Eye (tissue), 1 donor: Measurements from ENCODE around the gene SLC25A47.

Source experiments
- DNase-seq: peaks from one replicate; pipeline ENCODE4 v3.0.0-alpha.2; 2015

Gene SLC25A47

DNA sequence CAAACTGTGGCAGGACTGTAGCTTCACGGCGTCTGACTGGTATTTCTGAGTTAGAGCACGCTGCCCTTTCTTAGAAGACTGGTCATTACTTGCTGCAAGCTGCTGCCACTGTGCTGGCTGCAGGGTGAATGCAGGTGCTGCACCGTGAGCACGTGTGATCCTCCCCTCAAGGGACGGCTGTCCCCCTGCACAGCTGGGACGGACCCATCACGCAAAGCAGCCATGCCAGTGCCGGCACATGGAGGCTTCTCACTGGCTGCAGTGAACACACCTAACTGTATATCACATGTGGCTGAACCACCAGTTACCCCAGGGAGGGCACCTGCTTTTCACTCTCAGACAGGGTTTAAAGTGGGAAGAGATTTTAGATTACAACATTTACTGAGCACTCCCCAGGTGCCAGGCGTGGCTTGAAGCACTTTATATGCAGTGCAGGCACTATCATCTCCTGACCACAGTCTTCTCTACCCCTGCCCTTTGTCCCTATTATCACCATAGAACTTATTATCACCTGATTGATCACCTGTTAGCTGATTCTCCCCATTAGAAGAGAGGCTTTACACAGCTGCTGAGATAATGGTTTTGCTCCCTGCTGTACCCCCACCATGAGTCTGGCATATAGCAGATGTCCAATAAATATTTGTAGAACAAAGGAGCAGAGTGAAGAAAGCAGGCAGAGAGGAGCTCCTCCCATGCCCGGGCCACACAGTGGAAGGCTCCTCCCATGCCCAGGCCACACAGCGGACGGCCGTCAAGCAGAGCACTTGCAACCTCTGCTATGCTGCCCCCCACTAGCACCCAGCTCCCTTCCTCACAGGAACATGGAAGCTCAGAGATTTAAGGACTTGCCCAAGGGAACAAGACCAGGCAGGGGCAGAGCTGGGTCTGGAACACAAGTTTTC lies 25.9 kb downstream of the SLC25A47 start:
- peak; percentile 12 for DNase-seq

DNA sequence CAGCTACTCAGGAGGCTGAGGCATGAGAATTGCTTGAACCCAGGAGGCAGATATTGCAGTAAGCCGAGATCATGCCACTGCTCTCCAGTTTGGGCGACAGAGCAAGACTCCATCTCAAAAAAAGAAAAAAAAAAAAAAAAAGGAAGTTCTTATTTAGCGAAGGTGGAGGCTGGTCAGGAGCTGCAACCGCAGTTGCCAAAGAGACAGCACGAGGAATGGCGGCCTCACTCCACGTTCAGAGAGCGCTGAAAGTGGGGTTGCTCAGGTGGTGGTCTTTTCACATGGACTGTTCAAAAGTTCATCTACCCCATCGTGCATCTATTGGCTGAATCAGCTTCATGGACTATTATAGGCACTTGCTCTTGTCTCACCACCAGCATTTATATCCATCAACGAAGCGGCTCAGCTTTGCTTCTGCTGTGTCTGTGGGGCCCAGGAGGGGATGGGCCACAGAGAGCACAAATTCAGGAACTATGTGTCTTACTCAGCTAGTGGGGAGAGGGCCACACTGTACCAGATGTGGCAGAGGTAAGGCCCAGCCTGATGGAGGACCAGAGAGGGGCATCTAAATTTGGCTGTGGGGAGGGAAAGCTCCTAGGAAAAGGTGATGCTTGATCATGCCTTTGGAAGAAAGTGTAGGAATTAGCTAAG lies 27.3 kb downstream of the SLC25A47 start:
- DNase-seq: no peak

- DNase-seq: no peak
Observed at GRCh38 chr14:100350986-100351385, 27.8 kb downstream of the SLC25A47 start.

DNA sequence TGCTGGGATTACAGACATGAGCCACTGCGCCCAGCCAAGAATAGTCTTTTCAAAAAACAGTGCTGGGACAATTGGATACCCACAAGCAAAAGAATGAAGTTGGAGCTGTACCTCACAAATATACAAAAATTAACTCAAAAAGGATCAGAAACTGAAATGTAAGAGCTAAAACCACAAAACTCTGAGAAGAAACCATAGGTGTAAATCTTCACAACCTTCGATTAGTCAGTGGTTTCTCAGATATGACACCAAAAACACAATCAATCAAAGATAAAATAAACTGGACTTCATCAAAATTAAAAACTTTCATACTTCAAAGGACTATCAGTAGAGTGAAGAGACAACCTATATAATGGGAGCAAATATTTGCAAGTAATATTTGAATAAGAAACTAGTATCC lies 35.3 kb downstream of the SLC25A47 start:
- DNase-seq: no peak

GRCh38 chr14:100359111-100359510 lies 36.0 kb downstream of the SLC25A47 start:
- no peak for DNase-seq

GRCh38 chr14:100359881-100360280 lies 36.7 kb downstream of the SLC25A47 start:
- DNase-seq: no peak

GRCh38 chr14:100361626-100362025 lies 38.5 kb downstream of the SLC25A47 start:
- DNase-seq: no peak

DNA sequence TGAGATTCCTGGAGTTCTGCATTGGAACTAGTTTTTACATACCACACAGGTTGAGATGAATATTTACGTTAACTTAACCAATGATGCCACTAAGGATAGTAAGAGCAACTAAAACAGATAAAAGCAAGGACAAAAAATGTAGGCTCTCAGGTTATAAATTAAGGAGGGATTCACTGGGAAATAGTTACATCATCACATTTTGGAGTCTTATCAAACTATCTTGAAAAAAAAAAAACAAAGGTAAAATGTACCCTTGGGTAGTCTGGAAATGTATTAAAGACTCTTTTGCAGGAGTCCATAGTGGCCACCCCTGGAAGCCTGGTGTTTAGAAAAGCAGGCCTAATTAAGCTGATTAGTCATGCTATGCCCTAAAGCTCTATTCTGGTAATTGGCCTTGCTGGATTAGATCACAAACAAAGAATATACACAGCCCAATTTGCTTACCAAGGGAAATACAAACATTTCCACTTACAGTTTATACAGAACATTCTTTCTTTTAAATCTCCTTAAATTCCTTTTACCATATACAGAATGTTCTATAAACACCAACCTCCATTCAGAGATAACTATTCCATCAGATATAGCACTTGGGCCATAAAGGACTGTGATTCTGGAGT lies 39.3 kb downstream of the SLC25A47 start:
- no peak for DNase-seq

DNA sequence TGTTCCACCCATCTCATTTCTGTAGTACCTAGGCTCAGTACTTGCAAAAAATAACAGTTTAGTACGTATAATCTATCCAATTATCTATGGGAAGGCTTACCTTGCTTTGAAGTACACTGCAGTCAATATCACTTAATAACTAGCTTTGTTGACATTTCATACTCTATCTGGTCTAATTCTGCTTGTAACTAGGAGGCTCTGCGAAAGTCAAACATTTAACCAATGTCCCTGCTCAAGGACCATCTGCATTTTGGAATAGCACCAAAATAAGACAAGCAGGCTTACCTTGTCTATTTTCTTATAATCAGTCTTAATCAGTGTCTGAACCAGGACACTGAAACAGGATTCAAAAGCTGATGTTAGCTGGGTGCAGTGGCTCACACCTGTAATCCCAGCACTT lies 39.9 kb downstream of the SLC25A47 start:
- DNase-seq: no peak

GRCh38 chr14:100364403-100364802 lies 41.3 kb downstream of the SLC25A47 start:
- DNase-seq: no peak

DNA sequence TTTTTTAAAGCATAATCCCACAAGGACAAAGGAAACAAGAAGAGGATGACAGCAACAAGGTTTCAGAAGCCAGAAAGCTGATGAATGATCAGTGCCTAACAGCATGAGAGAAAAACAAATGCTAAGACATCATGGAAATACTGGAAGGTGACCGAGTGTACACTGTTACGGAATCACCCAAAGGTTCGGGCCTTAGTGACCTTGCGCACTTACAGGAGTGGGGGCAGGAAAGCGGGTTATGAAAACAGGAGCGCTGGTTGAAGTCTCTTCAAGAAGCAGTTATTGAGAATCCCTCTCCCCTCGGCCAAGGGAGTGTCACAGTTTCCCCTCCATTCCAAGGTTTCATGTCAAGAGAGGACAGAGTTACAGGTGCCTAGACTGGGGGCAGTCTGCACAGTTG lies 42.6 kb downstream of the SLC25A47 start:
- DNase-seq: no peak

DNA sequence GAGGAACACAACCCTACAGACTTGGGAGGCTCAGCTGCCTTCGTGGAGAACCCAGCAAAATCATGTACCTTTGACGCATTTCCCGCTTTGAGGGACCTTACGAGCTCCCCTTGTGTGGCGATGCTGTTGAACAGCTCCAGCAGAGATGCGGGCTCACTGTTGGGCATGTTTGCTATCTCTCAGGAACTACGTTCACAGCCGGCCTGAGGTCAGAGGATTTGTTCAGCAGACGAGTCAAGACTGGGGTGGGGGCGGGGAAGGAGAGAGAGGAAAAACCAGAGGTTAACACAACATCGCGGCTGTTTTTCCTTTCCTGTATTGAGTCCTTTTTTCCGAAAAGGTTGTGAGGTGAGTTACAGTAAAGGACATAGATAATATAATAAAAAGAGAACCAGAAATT lies 45.9 kb downstream of the SLC25A47 start:
- no peak for DNase-seq

- no peak for DNase-seq
Observed at GRCh38 chr14:100370003-100370402, 46.9 kb downstream of the SLC25A47 start.

- DNase-seq: no peak
Observed at GRCh38 chr14:100371773-100372172, 48.6 kb downstream of the SLC25A47 start.

DNA sequence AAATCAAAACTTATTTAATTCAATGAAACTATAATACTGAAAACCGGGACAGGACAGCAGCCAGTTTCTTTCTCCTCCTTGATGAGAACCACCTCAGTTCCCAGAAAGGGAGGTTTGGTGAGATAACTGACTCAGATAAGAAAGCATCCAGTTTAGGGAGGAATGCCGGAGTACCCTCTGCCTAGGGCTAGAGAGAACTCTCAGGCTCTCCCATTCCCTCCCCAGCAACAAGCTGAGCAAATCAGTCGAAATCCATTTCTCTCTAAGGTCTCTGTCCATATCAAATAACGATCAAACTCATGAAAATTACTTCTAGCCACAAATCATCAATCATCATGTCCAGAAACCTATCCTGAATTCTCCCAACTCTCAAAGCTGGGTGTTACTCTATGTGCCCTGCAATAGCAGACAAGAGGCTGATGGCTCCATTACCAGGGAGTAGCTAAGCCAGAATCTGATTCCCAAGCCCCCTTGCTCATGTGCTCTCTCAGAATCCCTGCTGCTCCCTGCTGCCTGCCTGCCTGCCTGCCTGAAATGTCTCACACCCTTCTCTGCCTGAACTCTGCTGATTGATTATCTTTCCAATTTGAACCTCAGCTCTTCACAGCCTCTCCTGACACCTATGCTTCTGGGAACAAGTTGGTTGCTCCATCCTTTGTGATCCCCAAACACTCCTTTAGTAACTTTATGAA lies 49.4 kb downstream of the SLC25A47 start:
- no peak for DNase-seq

DNA sequence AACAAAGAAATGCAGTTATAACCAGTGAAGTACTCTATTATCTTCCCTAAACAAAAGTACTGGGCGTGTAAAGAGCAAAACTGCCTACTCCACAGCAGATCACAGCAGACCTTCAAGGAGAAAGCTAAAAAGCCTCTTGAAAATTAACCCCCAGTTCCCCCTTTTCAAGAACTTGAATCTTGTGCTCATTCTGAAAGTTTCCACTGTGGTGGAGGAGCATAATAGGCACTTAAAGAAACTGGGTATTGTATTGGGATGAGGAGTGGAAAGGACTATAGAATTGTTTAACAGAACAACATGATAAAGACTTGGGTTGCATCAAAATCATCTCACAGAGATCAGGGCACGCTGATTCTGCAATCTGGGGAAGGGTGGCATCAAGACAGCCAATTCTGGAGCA lies 51.1 kb downstream of the SLC25A47 start:
- DNase-seq: no peak

DNA sequence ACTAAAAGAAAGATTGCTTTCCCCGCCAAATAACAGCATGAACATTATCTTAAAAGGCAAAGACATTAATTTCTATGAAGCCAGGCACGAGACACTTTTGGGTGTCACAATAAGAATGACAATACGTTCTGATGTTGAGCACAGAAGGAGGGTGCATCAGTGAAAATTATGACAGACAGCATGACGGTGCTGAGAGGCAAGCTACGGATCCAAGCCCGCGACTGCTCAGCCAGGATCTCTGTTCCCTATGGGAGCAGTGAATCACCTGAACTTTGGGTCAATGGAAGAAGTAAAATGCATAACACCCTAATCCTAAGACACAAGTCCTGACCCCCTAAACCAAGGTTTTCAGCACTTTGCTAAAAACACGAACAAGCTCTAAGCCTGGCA lies 51.7 kb downstream of the SLC25A47 start:
- no peak for DNase-seq

- no peak for DNase-seq
Observed at GRCh38 chr14:100375266-100375962, 52.3 kb downstream of the SLC25A47 start.

DNA sequence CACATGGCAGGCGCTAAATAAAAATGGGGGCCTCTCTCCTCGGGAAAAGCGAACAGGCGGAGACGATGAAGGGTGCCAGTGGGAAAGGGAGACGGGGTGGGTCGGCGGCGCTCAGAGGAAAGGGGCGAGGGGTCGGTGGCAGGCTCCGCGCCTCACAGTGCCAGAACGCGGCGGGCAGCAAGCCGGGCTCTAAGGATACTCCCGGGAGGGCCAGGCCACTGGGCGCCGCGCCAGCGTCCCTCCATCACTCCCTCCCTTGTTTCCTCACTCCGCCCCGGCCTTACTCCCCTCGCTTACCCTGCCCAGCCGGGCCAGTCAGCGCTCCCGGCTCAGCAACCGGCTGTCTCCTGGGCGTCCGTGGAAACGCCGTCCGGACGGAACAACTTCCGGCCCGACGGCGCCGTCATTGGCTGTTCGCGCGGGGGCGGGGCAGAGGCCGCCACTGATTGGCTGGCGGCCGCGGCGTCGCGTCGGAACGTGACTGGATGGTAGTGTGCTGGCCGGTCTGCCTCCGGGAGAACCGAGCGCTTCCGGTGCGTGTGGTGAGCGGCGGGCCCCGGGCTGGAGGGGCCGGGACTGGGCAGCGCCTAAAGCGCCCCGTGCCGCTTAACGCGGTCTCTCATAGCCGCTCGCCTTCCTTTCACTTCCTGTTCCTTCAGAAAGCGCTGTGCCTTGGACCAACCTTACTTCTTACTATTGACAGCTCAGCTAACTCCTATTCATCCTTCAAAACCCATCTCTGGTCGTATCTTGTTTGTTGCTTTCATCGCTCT lies 53.0 kb downstream of the SLC25A47 start, which contains the start of gene WDR25:
WDR25 (plus strand) TSS at position 523 of the 773 bp plus-strand sequence.
- peak; percentile 97 for DNase-seq

- no peak for DNase-seq
Observed at GRCh38 chr14:100376751-100377171, 53.6 kb downstream of the SLC25A47 start.
